HG03159 (cell line): ENCODE measurements around the gene NPR3.
"Not testable (repeated sequence)": the region's sequence is repeated elsewhere in the genome, so short reads cannot be mapped to it uniquely, and the experiment has no call there.

ENCODE experiments used
- ATAC-seq: cut with Tn5 transposase; IDR thresholded peaks from one replicate; pipeline ENCODE4 v1.9.1; 2021; ENCODE audit warnings: mild to moderate bottlenecking, moderate library complexity; ENCODE audit not compliant: unreplicated experiment

Gene NPR3

GRCh38 chr5:32805462-32805861 lies 94.3 kb downstream of the NPR3 start:
- ATAC-seq: not testable (repeated sequence)

GRCh38 chr5:32805971-32806638 lies 95.0 kb downstream of the NPR3 start:
- no peak for ATAC-seq

GRCh38 chr5:32808783-32809182 lies 97.7 kb downstream of the NPR3 start:
- no peak for ATAC-seq

GRCh38 chr5:32810804-32811203 lies 99.7 kb downstream of the NPR3 start:
- ATAC-seq: no peak

- no peak for ATAC-seq
These were observed 101.3 kb downstream of the NPR3 start for GRCh38 chr5:32812399-32812798.

GRCh38 chr5:32814141-32814540 lies 103.0 kb downstream of the NPR3 start:
- no peak for ATAC-seq

- ATAC-seq: no peak
These were observed 103.5 kb downstream of the NPR3 start for GRCh38 chr5:32814620-32815019.

GRCh38 chr5:32827981-32828380 lies 116.9 kb downstream of the NPR3 start:
- ATAC-seq: no peak

GRCh38 chr5:32828492-32828891 lies 117.4 kb downstream of the NPR3 start:
- no peak for ATAC-seq

- no peak for ATAC-seq
These were observed 120.5 kb downstream of the NPR3 start for GRCh38 chr5:32831624-32832023.

- ATAC-seq: no peak
These were observed 122.0 kb downstream of the NPR3 start for GRCh38 chr5:32833127-32833526.

- ATAC-seq: no peak
These were observed 122.5 kb downstream of the NPR3 start for GRCh38 chr5:32833663-32834062.

GRCh38 chr5:32834251-32834650 lies 123.1 kb downstream of the NPR3 start:
- no peak for ATAC-seq

- ATAC-seq: no peak
These were observed 125.1 kb downstream of the NPR3 start for GRCh38 chr5:32836176-32836575.

GRCh38 chr5:32837211-32837610 lies 126.1 kb downstream of the NPR3 start:
- no peak for ATAC-seq

GRCh38 chr5:32839106-32839505 lies 128.0 kb downstream of the NPR3 start:
- ATAC-seq: no peak

GRCh38 chr5:32840606-32841005 lies 129.5 kb downstream of the NPR3 start:
- no peak for ATAC-seq
